GM12865 (cell line): ENCODE measurements around the gene PITPNM1.

Source experiments
- DNase-seq: peaks from one replicate; pipeline ENCODE4 v3.0.0; 2010; ENCODE audit warnings: low read depth
- H3K4me3 ChIP-seq: 2 replicates; pipeline ENCODE4 v1.5.1; 2011; ENCODE audit warnings: mild to moderate bottlenecking, low read depth, low read length, control low read depth
- CTCF ChIP-seq: IDR thresholded peaks from 2 replicates; pipeline ENCODE4 v1.5.1; 2011; ENCODE audit warnings: low read length, control low read depth, low read depth, inconsistent platforms; ENCODE audit not compliant: insufficient read depth; ENCODE audit errors: missing control alignments

The PITPNM1 gene

GRCh38 chr11:67458266-67458665 is 46.9 kb downstream of the PITPNM1 start:
- H3K4me3 ChIP-seq: no peak overlapping the region
- DNase-seq: no peak
- no peak for TF ChIP-seq CTCF

- TF ChIP-seq CTCF: no peak
- no peak overlapping the region for H3K4me3 ChIP-seq
- DNase-seq: no peak
Measured at GRCh38 chr11:67457453-67457852, 47.7 kb downstream of the PITPNM1 start.

GRCh38 chr11:67456068-67456705 is 49.0 kb downstream of the PITPNM1 start:
- no peak for TF ChIP-seq CTCF
- no peak overlapping the region for H3K4me3 ChIP-seq
- DNase-seq: no peak

- no peak within 1 kb of the TSS for H3K4me3 ChIP-seq
- no peak for DNase-seq
- TF ChIP-seq CTCF: no peak
Measured at GRCh38 chr11:67455054-67455453, 50.1 kb downstream of the PITPNM1 start, which contains the start of gene CABP4. Gene CABP4, plus strand, starts transcription at chr11:67455354. Its CDS starts 70 bp downstream, at chr11:67455424.

GRCh38 chr11:67453816-67454732 is 51.1 kb downstream of the PITPNM1 start:
- DNase-seq: no peak
- H3K4me3 ChIP-seq: no peak overlapping the region
- TF ChIP-seq CTCF: no peak

- no peak for TF ChIP-seq CTCF
- H3K4me3 ChIP-seq: no peak within 1 kb of the TSS
- no peak for DNase-seq
Measured at GRCh38 chr11:67452141-67452952, 52.8 kb downstream of the PITPNM1 start, which contains the start of gene GPR152. Gene GPR152, minus strand, starts transcription at chr11:67452729. Its CDS starts 5 bp downstream, at chr11:67452724.
